Ishikawa (cell line): ENCODE data around the gene STK32C.

ENCODE experiments used
- CEBPB ChIP-seq: IDR thresholded peaks from 2 replicates; pipeline ENCODE4 v1.6.1; 2012
- CREB1 ChIP-seq: IDR thresholded peaks from 2 replicates; pipeline ENCODE4 v1.6.1; 2012; ENCODE audit warnings: low read depth
- EGR1 ChIP-seq: IDR thresholded peaks from 2 replicates; pipeline ENCODE4 v1.6.1; 2012
- EP300 ChIP-seq: IDR thresholded peaks from 2 replicates; pipeline ENCODE4 v1.6.1; 2012; ENCODE audit warnings: borderline replicate concordance
- FOXM1 ChIP-seq: IDR thresholded peaks from 2 replicates; pipeline ENCODE4 v1.6.1; 2012; ENCODE audit warnings: low read depth, borderline replicate concordance
- MAX ChIP-seq: IDR thresholded peaks from 2 replicates; pipeline ENCODE4 v1.6.1; 2012
- NFIC ChIP-seq: IDR thresholded peaks from 2 replicates; pipeline ENCODE4 v1.6.1; 2012
- RAD21 ChIP-seq: IDR thresholded peaks from 2 replicates; pipeline ENCODE4 v1.6.1; 2012; ENCODE audit warnings: low read depth
- REST ChIP-seq: IDR thresholded peaks from 2 replicates; pipeline ENCODE4 v1.6.1; 2012; ENCODE audit warnings: low read depth, mild to moderate bottlenecking
- TAF1 ChIP-seq: IDR thresholded peaks from 2 replicates; pipeline ENCODE4 v1.6.1; 2012; ENCODE audit warnings: low read depth, mild to moderate bottlenecking
- TCF12 ChIP-seq: IDR thresholded peaks from 2 replicates; pipeline ENCODE4 v1.6.1; 2012; ENCODE audit warnings: low read depth
- TEAD4 ChIP-seq: IDR thresholded peaks from 2 replicates; pipeline ENCODE4 v1.6.1; 2012
- USF1 ChIP-seq: IDR thresholded peaks from 2 replicates; pipeline ENCODE4 v1.6.1; 2012
- YY1 ChIP-seq: IDR thresholded peaks from 2 replicates; pipeline ENCODE4 v1.6.1; 2012; ENCODE audit warnings: low read depth
- ZBTB7A ChIP-seq: IDR thresholded peaks from 2 replicates; pipeline ENCODE4 v1.6.1; 2012; ENCODE audit warnings: low read depth

STK32C gene

GRCh38 chr10:132342553-132342952 lies 34.8 kb upstream of the STK32C start:
- TF ChIP-seq CEBPB (no peak), YY1 (no peak), ZBTB7A (no peak), MAX (no peak), CREB1 (no peak), EP300 (no peak), TCF12 (no peak), NFIC (no peak), FOXM1 (no peak), EGR1 (no peak), USF1 (no peak), TEAD4 (no peak), REST (no peak), TAF1 (no peak), RAD21 (no peak)

- TF ChIP-seq RAD21 (no peak), TCF12 (no peak), REST (no peak), FOXM1 (no peak), NFIC (no peak), MAX (no peak), TEAD4 (no peak), ZBTB7A (no peak)
Observed at GRCh38 chr10:132341781-132342180, 34.0 kb upstream of the STK32C start.

GRCh38 chr10:132341017-132341416 lies 33.3 kb upstream of the STK32C start:
- TF ChIP-seq USF1 = no peak
- TF ChIP-seq YY1 = no peak
- TF ChIP-seq NFIC = no peak
- TF ChIP-seq CREB1 = no peak
- TF ChIP-seq TAF1 = no peak
- no peak for TF ChIP-seq FOXM1
- TF ChIP-seq TCF12 = no peak
- no peak for TF ChIP-seq ZBTB7A

GRCh38 chr10:132339276-132339675 lies 31.5 kb upstream of the STK32C start:
- no peak for TF ChIP-seq USF1
- no peak for TF ChIP-seq RAD21
- TF ChIP-seq CEBPB = no peak
- TF ChIP-seq EGR1 = no peak
- no peak for TF ChIP-seq CREB1
- no peak for TF ChIP-seq TAF1
- TF ChIP-seq TEAD4 = no peak
- no peak for TF ChIP-seq NFIC
- TF ChIP-seq FOXM1 = no peak
- TF ChIP-seq MAX = no peak
- TF ChIP-seq EP300 = no peak
- no peak for TF ChIP-seq TCF12
- TF ChIP-seq REST = no peak
- TF ChIP-seq ZBTB7A = no peak
- TF ChIP-seq YY1 = no peak
